Activated CD8-positive, alpha-beta memory T cell treated with anti-CD3 and anti-CD28 coated beads for 1 hour (primary cell): ENCODE results near the gene MSTO1.
"Not testable (repeated sequence)": the region's sequence is repeated elsewhere in the genome, so short reads cannot be mapped to it uniquely, and the experiment has no call there.

Experiments used
- DNase-seq, 2 donors: peaks; one replicate each; pipeline ENCODE4 v3.0.0-alpha.2; 2020; ENCODE audit warnings: low read depth in 1 of 2; ENCODE audit errors: extremely low read depth in 1 of 2

Gene MSTO1

GRCh38 chr1:155610257-155610647 is 234 bp downstream of the MSTO1 start:
- not testable (repeated sequence) for DNase-seq

GRCh38 chr1:155613226-155613625 is 3.2 kb downstream of the MSTO1 start:
- not testable (repeated sequence) for DNase-seq

- no peak for DNase-seq
Observed at GRCh38 chr1:155622191-155622590, 12.2 kb downstream of the MSTO1 start.

- no peak for DNase-seq
Observed at GRCh38 chr1:155623357-155623756, 13.3 kb downstream of the MSTO1 start.

GRCh38 chr1:155626428-155626827 is 16.4 kb downstream of the MSTO1 start:
- DNase-seq: not testable (repeated sequence)

- DNase-seq: no peak
Observed at GRCh38 chr1:155636397-155637153, 26.6 kb downstream of the MSTO1 start.

GRCh38 chr1:155640367-155640766 is 30.3 kb downstream of the MSTO1 start:
- DNase-seq: no peak

- not testable (repeated sequence) for DNase-seq
Observed at GRCh38 chr1:155642559-155643180, 32.7 kb downstream of the MSTO1 start.

- DNase-seq: no peak
Observed at GRCh38 chr1:155643230-155643629, 33.2 kb downstream of the MSTO1 start.

- no peak for DNase-seq
Observed at GRCh38 chr1:155645034-155645598, 35.1 kb downstream of the MSTO1 start.

GRCh38 chr1:155645648-155646047 is 35.6 kb downstream of the MSTO1 start:
- no peak for DNase-seq

- DNase-seq: no peak
Observed at GRCh38 chr1:155646307-155646706, 36.3 kb downstream of the MSTO1 start.

GRCh38 chr1:155648207-155649147 is 38.5 kb downstream of the MSTO1 start:
- DNase-seq: no peak

- no peak for DNase-seq
Observed at GRCh38 chr1:155649676-155650075, 39.7 kb downstream of the MSTO1 start.

- DNase-seq: no peak
Observed at GRCh38 chr1:155650231-155650757, 40.3 kb downstream of the MSTO1 start.

- DNase-seq: no peak
Observed at GRCh38 chr1:155651861-155652661, 42.0 kb downstream of the MSTO1 start.

- DNase-seq: no peak
Observed at GRCh38 chr1:155652951-155653350, 42.9 kb downstream of the MSTO1 start.

GRCh38 chr1:155657463-155657862 is 47.4 kb downstream of the MSTO1 start:
- DNase-seq: no peak

- DNase-seq: not testable (repeated sequence)
Observed at GRCh38 chr1:155661239-155661638, 51.2 kb downstream of the MSTO1 start.
